GM23248 (cell line): ENCODE results near the gene KRT3.

Experiments
- EZH2 ChIP-seq: fragments of 200-600 bp; sonication (generic); IDR thresholded peaks from 2 replicates; pipeline ENCODE4 v1.6.1; 2018; ENCODE audit warnings: antibody characterized with exemption, mild to moderate bottlenecking; ENCODE audit not compliant: insufficient read depth, poor library complexity, severe bottlenecking
- EZH2phosphoT487 ChIP-seq: fragments of 200-600 bp; sonication (generic); IDR thresholded peaks from 2 replicates; pipeline ENCODE4 v1.6.1; 2018; ENCODE audit warnings: antibody characterized with exemption, moderate library complexity, mild to moderate bottlenecking, low read depth; ENCODE audit not compliant: insufficient read depth

GRCh38 chr12:52818388-52818787, 22.5 kb upstream of the KRT3 start:
- TF ChIP-seq EZH2 (no peak), EZH2phosphoT487 (no peak)
